ENCODE results near the gene OPN1SW. TPM values are rescaled to one million over a fixed set of nuclear protein-coding genes. Genes with fewer than 3 reads are reported as not detected.

OPN1SW gene
- total and polyA plus RNA-seq, 9 of the 15 experiments (the other 6 are each of a cell fraction or from before 2014, with no cell fraction given) = 0.84 to 1.0 TPM; not detected in 7

DNA sequence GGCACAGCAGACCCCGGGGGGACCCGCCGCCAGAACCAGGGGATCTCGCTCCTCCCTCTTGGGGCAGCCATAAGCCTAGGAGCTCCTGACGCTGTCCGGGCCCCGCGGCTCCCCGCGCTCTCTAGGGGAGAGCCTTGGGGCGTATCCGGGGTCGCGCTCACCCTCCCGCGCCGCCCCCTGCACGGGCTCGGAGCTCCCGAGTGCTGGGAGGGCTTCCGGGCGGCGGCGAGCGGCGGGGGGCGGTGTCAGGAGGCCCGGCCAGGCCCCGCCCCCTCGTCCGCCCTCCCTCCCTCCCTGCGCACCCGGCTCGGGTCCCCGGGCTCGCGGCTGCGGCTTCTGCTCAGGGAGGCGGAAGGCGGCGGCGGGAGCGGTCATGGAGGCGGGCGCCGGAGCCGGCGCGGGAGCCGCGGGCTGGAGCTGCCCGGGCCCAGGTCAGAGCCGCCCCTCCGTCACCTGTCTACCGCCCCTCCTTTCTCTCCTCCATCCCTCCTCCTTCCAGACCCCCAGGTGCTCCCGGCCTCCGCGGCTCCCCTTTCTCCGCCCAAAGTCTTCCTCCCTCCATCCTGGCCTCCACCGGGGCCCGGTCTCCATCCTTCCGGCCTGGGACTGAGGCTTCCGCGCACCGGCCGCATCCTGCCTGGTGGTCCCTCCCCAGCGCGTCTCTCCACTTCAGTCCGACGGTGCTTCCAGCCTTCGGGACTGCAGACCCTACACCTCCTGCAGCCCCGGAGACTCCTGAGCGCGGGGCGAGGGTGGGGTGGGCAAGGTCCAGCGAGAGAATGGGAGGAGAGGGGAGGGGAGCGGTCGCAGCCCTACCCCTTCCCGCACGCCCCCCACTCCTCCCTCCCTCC is 15.8 kb upstream of the OPN1SW start, which contains the start of gene CCDC136 (continued):
- TF ChIP-seq, protein P1, sequence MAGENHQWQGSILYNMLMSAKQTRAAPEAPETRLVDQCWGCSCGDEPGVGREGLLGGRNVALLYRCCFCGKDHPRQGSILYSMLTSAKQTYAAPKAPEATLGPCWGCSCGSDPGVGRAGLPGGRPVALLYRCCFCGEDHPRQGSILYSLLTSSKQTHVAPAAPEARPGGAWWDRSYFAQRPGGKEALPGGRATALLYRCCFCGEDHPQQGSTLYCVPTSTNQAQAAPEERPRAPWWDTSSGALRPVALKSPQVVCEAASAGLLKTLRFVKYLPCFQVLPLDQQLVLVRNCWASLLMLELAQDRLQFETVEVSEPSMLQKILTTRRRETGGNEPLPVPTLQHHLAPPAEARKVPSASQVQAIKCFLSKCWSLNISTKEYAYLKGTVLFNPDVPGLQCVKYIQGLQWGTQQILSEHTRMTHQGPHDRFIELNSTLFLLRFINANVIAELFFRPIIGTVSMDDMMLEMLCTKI (IDR thresholded peaks at IDR 0.05; ENCODE audit: partially characterized antibody) = no peak
- TF ChIP-seq ZNF778 (CRISPR knock-in tag; IDR thresholded peaks at IDR 0.05) = no peak
- no peak for TF ChIP-seq HCFC1 (IDR thresholded peaks at IDR 0.05; ENCODE audit: low read depth, low read length)
- TF ChIP-seq WHSC1 (IDR thresholded peaks at IDR 0.05; ENCODE audit: low read length) = no peak
- peak in 1 of 2 experiments; percentile 46; a peak in 1 of 4 replicates for TF ChIP-seq SRF (CRISPR knock-in tag; IDR thresholded peaks at IDR 0.05)
- TF ChIP-seq, protein P2, sequence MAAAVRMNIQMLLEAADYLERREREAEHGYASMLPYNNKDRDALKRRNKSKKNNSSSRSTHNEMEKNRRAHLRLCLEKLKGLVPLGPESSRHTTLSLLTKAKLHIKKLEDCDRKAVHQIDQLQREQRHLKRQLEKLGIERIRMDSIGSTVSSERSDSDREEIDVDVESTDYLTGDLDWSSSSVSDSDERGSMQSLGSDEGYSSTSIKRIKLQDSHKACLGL (CRISPR knock-in tag; IDR thresholded peaks at IDR 0.05; ENCODE audit: borderline replicate concordance, poor library complexity, severe bottlenecking) = no peak
- peak; percentile 52; the same call in 1 of the 2 replicates for TF ChIP-seq GABPB1 (CRISPR knock-in tag; IDR thresholded peaks at IDR 0.05)
- no peak for TF ChIP-seq ZNF384 (IDR thresholded peaks at IDR 0.05; ENCODE audit: low read depth, low read length)
- TF ChIP-seq MYNN (IDR thresholded peaks at IDR 0.05) = no peak
- TF ChIP-seq MYNN (CRISPR knock-in tag; IDR thresholded peaks at IDR 0.05) = no peak
- TF ChIP-seq, protein P3, sequence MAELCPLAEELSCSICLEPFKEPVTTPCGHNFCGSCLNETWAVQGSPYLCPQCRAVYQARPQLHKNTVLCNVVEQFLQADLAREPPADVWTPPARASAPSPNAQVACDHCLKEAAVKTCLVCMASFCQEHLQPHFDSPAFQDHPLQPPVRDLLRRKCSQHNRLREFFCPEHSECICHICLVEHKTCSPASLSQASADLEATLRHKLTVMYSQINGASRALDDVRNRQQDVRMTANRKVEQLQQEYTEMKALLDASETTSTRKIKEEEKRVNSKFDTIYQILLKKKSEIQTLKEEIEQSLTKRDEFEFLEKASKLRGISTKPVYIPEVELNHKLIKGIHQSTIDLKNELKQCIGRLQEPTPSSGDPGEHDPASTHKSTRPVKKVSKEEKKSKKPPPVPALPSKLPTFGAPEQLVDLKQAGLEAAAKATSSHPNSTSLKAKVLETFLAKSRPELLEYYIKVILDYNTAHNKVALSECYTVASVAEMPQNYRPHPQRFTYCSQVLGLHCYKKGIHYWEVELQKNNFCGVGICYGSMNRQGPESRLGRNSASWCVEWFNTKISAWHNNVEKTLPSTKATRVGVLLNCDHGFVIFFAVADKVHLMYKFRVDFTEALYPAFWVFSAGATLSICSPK (IDR thresholded peaks at IDR 0.05; ENCODE audit: borderline replicate concordance) = no peak
- TF ChIP-seq, protein P4, sequence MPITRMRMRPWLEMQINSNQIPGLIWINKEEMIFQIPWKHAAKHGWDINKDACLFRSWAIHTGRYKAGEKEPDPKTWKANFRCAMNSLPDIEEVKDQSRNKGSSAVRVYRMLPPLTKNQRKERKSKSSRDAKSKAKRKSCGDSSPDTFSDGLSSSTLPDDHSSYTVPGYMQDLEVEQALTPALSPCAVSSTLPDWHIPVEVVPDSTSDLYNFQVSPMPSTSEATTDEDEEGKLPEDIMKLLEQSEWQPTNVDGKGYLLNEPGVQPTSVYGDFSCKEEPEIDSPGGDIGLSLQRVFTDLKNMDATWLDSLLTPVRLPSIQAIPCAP (CRISPR knock-in tag; IDR thresholded peaks at IDR 0.05; ENCODE audit: borderline replicate concordance) = no peak
- TF ChIP-seq NFRKB (IDR thresholded peaks at IDR 0.05; ENCODE audit: low read depth) = no peak
- TF ChIP-seq ASH1L (IDR thresholded peaks at IDR 0.05; ENCODE audit: borderline replicate concordance, low read depth, partially characterized antibody) = no peak
- no peak for TF ChIP-seq CREB1 (IDR thresholded peaks at IDR 0.05)
- no peak; the same call in 1 of the 2 replicates for TF ChIP-seq CREB1 (CRISPR knock-in tag; IDR thresholded peaks at IDR 0.05)
- peak; percentile 44; the same call in 1 of the 2 replicates for TF ChIP-seq EP400 (IDR thresholded peaks at IDR 0.05)
- no peak for TF ChIP-seq YBX1 (IDR thresholded peaks at IDR 0.05)
- TF ChIP-seq NR2C1 (IDR thresholded peaks at IDR 0.05) = no peak
- no peak for TF ChIP-seq NR2C1 (tag; IDR thresholded peaks at IDR 0.05)
- TF ChIP-seq, protein P5, sequence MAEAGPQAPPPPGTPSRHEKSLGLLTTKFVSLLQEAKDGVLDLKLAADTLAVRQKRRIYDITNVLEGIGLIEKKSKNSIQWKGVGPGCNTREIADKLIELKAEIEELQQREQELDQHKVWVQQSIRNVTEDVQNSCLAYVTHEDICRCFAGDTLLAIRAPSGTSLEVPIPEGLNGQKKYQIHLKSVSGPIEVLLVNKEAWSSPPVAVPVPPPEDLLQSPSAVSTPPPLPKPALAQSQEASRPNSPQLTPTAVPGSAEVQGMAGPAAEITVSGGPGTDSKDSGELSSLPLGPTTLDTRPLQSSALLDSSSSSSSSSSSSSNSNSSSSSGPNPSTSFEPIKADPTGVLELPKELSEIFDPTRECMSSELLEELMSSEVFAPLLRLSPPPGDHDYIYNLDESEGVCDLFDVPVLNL (CRISPR knock-in tag; IDR thresholded peaks at IDR 0.05; ENCODE audit: low read depth) = 0 out of 2 replicates have a peak, but pooled peaks have one; percentile 14
- peak; percentile 94 for TF ChIP-seq ZNF263 (CRISPR knock-in tag; IDR thresholded peaks at IDR 0.05; ENCODE audit: borderline replicate concordance)
- TF ChIP-seq CXXC5 (CRISPR knock-in tag; IDR thresholded peaks at IDR 0.05) = peak; percentile 80
- TF ChIP-seq ZC3H8 (IDR thresholded peaks at IDR 0.05) = no peak

All from K562 (cell line).